HAP-1 (cell line): ENCODE results near the gene TAF6.

Experiments used
- DNase-seq, 2 experiments: peaks; one replicate each; pipeline ENCODE4 v3.0.0-alpha.2; 2016 to 2020; ENCODE audit warnings: low spot score in 2 of 2
- H3K27me3 ChIP-seq: fragments of 250-450 bp; sonication (Bioruptor Pico); 2 replicates; pipeline ENCODE4 v1.5.1; 2020; ENCODE audit warnings: low read depth, mild to moderate bottlenecking, moderate library complexity
- H3K36me3 ChIP-seq: fragments of 250-450 bp; sonication (Bioruptor Pico); replicated peaks from 2 replicates; pipeline ENCODE4 v1.5.1; 2020; ENCODE audit warnings: mild to moderate bottlenecking
- H3K4me1 ChIP-seq: fragments of 250-450 bp; sonication (Bioruptor Pico); 2 replicates; pipeline ENCODE4 v1.5.1; 2020; ENCODE audit warnings: mild to moderate bottlenecking
- H3K4me3 ChIP-seq: fragments of 250-450 bp; sonication (Bioruptor Pico); 2 replicates; pipeline ENCODE4 v1.5.1; 2020; ENCODE audit warnings: mild to moderate bottlenecking, moderate library complexity
- H3K9me3 ChIP-seq: fragments of 250-450 bp; sonication (Bioruptor Pico); 2 replicates; pipeline ENCODE4 v1.5.1; 2020; ENCODE audit warnings: mild to moderate bottlenecking, moderate library complexity
- in situ Hi-C: fragments of 300-500 bp; cut with MboI; formaldehyde crosslinking; loops from 3 replicates; pipeline ENCODE4 v1.14.3; 2020; ENCODE audit warnings: low sequenced_read_pairs, inconsistent platforms, mixed read lengths

TAF6 gene

DNA sequence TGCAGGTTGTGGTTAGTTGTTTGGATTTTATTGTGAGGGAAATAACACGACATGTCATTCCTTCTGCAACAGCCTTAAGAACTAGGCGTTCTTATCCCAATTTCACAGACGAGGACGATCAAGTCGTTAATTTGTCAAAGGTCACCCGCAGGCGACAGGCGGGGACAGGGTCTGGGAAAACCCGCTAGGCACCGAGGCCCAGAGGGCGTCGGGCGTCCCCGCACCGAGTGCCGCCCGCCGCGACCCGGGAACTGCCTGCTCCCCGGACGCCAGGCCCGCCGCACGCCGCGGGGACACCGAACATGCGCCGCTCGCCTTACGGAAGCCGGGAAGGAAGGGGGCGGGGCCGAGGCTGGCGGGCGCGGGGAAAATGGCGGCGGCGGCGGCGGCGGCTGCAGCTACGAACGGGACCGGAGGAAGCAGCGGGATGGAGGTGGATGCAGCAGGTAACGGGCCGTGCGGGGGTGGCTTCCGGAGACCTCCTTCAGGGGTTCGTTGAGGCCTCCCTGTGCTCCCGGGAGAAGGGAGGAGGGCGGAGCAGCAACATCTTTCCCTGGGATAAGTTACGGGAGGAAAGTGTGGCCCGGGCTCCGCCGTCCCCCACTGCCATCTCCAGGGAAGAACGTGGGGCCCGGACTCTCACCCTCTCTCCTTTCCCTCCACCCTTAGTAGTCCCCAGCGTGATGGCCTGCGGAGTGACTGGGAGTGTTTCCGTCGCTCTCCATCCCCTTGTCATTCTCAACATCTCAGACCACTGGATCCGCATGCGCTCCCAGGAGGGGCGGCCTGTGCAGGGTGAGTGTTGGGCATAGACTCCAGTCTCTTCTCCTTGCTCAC, 30.3 kb downstream of the TAF6 start, which contains the start of gene COPS6:
TSS of gene COPS6 (plus strand) at position 349 of the 837 bp plus-strand sequence. CDS start at position 371, 22 bp downstream.
- peak; percentile 53 to 89 for DNase-seq
- in situ Hi-C loops = no loop called here
- no peaks in the 10 kb centered on the region for H3K27me3 ChIP-seq
- peaks cover 5% of the 10 kb centered on the region for H3K4me1 ChIP-seq
- peaks cover 36% of the 10 kb centered on the region for H3K36me3 ChIP-seq
- H3K4me3 ChIP-seq = peak within 1 kb of the TSS; percentile 83
- H3K9me3 ChIP-seq = no peaks in the 10 kb centered on the region

- no peak for DNase-seq
- in situ Hi-C loops = no loop called here
These were observed 31.0 kb downstream of the TAF6 start for GRCh38 chr7:100088095-100088620.

DNA sequence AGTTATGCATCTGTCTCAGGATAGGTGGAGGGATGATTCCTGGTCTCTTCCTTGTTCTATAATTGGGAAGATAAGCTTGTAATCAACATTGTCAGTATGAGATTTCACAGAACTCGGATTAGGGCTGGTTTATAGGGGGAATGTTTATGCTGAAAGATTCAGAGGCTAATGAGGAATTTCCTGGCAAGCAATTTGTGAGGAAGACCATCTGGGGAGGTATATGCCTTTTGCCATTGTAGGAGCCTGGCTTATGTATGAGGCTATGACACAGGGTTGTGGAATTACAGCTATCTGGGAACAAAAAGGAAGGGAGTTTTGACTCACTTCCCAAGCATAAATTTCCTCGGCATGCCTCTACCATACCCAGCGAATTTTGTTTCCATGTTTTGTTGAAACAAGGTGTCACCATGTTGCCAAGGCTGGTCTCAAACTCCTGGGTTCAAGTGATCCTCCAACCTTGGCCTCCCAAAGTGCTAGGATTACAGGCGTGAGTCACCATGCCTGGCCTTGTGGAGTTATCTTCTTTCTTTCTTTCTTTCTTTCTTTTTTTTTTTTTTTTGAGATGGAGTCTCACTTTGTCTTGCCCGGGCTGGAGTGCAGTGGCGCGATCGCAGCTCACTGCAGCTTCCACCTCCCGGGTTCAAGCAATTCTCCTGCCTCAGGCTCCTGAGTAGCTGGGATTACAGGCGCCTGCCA, 32.0 kb downstream of the TAF6 start:
- Histone ChIP-seq H3K4me1 (peaks cover 10% of the 10 kb centered on the region), H3K36me3 (peaks cover 19% of the 10 kb centered on the region), H3K27me3 (no peaks in the 10 kb centered on the region), H3K9me3 (no peaks in the 10 kb centered on the region), H3K4me3 (no peak overlapping the region)
- DNase-seq = no peak
- in situ Hi-C loops = no loop called here

More at GRCh38 chr7:100088095-100088620, 31.0 kb downstream of the TAF6 start:
- Histone ChIP-seq H3K4me1 (peaks cover 5% of the 10 kb centered on the region), H3K9me3 (no peaks in the 10 kb centered on the region), H3K4me3 (peak overlapping the region; percentile 83), H3K36me3 (peaks cover 29% of the 10 kb centered on the region), H3K27me3 (no peaks in the 10 kb centered on the region)

GRCh38 chr7:100085515-100085914, 33.6 kb downstream of the TAF6 start:
- in situ Hi-C loops = no loop called here
- peaks cover 13% of the 10 kb centered on the region for H3K4me1 ChIP-seq
- peaks cover 5% of the 10 kb centered on the region for H3K36me3 ChIP-seq
- no peak overlapping the region for H3K4me3 ChIP-seq
- no peaks in the 10 kb centered on the region for H3K9me3 ChIP-seq
- DNase-seq = no peak
- H3K27me3 ChIP-seq = no peaks in the 10 kb centered on the region

GRCh38 chr7:100082978-100083377, 36.2 kb downstream of the TAF6 start:
- in situ Hi-C loops = no loop called here
- no peak overlapping the region for H3K4me3 ChIP-seq
- H3K4me1 ChIP-seq = peaks cover 13% of the 10 kb centered on the region
- H3K9me3 ChIP-seq = no peaks in the 10 kb centered on the region
- no peaks in the 10 kb centered on the region for H3K27me3 ChIP-seq
- DNase-seq = no peak
- H3K36me3 ChIP-seq = peaks cover 22% of the 10 kb centered on the region

DNA sequence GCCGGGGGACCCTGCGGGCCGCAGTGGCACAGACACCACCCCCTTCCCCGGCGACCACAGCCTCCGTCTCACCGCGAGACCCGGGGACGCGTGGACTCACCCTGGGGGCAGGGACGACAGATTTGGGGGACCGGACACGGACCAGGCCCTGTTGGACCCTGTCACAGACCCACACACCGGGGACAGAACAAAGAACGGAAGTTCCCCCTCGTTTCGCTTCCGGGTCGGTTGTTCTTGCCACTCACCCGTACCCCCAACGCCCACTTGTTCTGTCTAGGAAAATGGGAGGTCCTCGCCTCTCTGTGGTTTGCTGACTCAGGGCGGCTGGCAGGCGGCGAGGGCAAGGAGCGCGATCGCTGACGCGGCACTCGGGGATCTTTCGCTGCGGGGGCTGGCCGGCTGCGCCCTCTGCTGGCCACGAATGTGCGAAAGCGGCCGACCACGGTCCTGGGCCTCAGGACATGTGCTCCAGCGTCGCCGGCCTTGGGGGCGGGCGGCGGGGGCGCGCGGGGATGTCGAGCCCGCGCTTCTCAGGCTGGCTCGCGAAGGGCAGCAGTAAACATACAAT, 37.5 kb downstream of the TAF6 start, which contains the start of gene ZNF3:
TSS of gene ZNF3 (minus strand) at position 189 of the 568 bp plus-strand sequence. CDS start 4,366 bp downstream, outside the sequence.
- peaks cover 13% of the 10 kb centered on the region for H3K4me1 ChIP-seq
- peak within 1 kb of the TSS; percentile 96 for H3K4me3 ChIP-seq
- H3K36me3 ChIP-seq = peaks cover 36% of the 10 kb centered on the region
- no peaks in the 10 kb centered on the region for H3K9me3 ChIP-seq
- peak; percentile 97 to 98 for DNase-seq
- no peaks in the 10 kb centered on the region for H3K27me3 ChIP-seq
- in situ Hi-C loops = no loop called here

DNA sequence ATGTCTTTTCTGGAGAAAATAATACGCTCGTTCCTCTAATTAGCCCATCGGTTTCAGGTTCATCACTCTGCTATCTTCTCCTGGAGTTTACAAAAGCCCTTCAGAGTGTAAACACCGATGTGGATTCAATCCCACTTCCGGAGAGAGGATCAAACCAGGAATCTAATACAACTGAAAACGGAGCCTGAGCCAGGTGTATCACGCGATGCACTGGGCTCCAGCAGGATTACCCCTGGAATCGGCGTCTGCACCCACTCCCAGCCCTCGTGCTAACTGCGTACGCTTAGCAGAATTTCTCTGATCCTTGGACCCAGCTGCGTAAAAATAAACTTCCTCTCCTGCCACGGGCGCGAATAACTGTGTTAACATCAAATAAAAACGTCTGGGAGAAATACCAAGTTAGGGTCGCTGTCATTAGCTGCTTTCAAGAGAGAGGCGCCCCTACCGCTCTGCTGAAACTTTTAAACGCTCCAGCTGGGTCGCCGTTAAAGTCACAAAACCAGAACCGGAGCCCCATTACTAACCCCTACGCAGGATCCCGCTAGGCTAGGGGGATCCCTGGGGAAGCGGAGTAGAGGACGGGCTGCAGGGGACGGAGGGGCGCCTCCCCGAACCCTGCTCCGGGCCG, 38.1 kb downstream of the TAF6 start:
- H3K27me3 ChIP-seq = no peaks in the 10 kb centered on the region
- peak overlapping the region; percentile 96 for H3K4me3 ChIP-seq
- H3K4me1 ChIP-seq = peaks cover 13% of the 10 kb centered on the region
- peaks cover 42% of the 10 kb centered on the region for H3K36me3 ChIP-seq
- DNase-seq = no peak
- H3K9me3 ChIP-seq = no peaks in the 10 kb centered on the region
- in situ Hi-C loops = no loop called here

DNA sequence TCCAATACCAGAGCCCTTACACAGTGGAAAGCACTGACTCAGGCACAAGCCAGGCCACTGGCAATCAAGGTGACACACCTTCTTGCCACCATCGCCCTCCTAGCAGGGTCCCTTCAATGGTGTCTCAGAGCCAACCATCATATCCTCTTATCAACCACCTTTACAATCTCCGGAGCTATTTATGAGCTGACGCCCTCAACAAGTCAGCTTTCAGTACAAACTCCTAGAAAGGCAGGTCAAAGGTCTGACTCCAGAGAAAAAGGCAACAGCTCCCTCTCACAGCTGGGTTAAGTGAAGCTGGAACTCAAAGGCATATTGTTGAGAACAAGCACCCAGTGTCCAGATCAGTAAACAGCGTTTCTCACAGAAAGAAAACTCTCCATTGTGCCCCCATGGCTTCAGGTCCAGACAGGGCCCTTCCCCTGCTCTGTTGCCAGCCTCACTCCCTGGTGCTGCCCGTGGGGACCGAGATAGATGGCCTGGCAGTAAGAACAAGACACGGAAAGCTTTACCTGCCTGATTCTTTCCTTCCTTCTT, 40.1 kb downstream of the TAF6 start:
- no peak overlapping the region for H3K4me3 ChIP-seq

GRCh38 chr7:100077205-100077604, 42.0 kb downstream of the TAF6 start:
- Histone ChIP-seq H3K9me3 (peaks cover 7% of the 10 kb centered on the region), H3K4me1 (peaks cover 8% of the 10 kb centered on the region), H3K36me3 (peaks cover 80% of the 10 kb centered on the region), H3K4me3 (no peak overlapping the region), H3K27me3 (no peaks in the 10 kb centered on the region)
- in situ Hi-C loops = no loop called here
- DNase-seq = no peak

More for the DNA sequence above, 40.1 kb downstream of the TAF6 start:
- H3K4me1 ChIP-seq = peaks cover 13% of the 10 kb centered on the region
- peaks cover 61% of the 10 kb centered on the region for H3K36me3 ChIP-seq
- in situ Hi-C loops = no loop called here
- H3K27me3 ChIP-seq = no peaks in the 10 kb centered on the region
- H3K9me3 ChIP-seq = no peaks in the 10 kb centered on the region; the same call in 1 of the 2 replicates
- DNase-seq = no peak

DNA sequence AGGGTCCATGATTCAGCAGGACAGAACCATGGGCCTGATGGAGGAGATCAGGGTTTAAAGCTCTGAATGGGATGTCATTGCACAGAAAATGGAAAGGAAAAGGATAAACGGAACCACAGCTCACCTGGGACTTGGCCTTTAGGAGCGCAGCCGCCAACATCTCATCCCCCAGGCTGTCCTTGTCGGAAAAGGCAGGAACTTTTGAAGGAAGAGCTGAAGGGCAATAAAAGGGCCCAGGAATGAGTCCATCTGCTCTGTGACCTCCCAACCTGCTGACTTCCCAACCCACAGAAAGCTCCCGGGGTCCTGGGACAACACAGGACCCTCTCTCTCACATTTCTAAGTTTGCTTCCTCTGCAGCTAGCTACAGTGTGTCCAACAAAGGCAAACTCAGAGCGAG, 43.7 kb downstream of the TAF6 start:
- H3K4me3 ChIP-seq = no peak overlapping the region
- no peaks in the 10 kb centered on the region for H3K27me3 ChIP-seq
- H3K36me3 ChIP-seq = peaks cover 95% of the 10 kb centered on the region
- peaks cover 5% of the 10 kb centered on the region for H3K4me1 ChIP-seq
- in situ Hi-C loops = no loop called here
- DNase-seq = no peak
- peaks cover 25% of the 10 kb centered on the region for H3K9me3 ChIP-seq

DNA sequence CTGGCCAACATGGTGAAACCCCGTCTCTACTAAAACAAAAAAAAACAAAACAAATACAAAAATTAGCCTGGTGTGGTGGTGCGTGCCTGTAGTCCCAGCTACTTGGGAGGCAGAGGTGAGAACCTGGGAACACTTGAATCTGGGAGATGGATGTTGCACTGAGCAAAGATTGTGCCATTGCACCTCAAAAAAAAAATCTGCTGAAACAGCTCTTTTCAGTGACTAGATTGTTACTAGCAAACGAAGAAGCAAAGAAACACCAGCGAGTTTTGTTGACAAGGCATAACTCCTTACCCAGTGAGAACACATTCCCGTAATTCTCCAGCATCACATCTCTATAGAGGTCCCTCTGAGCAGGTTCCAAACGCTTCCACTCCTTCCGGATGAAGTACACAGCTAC, 44.3 kb downstream of the TAF6 start:
- no peak for DNase-seq
- Histone ChIP-seq H3K36me3 (peaks cover 98% of the 10 kb centered on the region), H3K27me3 (no peaks in the 10 kb centered on the region), H3K9me3 (peaks cover 28% of the 10 kb centered on the region), H3K4me1 (peaks cover under 1% of the 10 kb centered on the region), H3K4me3 (no peak overlapping the region)
- in situ Hi-C loops = no loop called here

DNA sequence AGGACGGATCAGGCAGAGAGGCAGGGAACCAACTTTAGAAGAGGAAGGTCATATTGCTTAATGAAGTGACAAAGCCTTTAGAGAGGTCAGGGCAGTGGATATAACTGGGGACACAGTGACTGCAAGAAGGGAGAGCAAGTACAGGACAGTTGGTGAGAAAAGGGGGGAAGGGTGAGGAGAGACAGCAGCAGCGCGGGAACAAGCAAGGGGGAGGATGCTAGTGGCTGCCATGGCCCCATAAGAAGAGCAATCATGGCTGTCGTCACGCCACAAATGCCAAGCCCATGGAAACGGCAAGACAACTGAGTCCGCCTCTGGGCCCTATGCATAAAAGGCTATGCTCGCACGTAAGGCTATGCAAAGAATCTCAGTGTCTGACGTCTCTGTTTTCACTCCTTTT, 46.7 kb downstream of the TAF6 start:
- in situ Hi-C loops = no loop called here
- H3K9me3 ChIP-seq = peaks cover 28% of the 10 kb centered on the region

More for the DNA sequence above, 46.7 kb downstream of the TAF6 start:
- Histone ChIP-seq H3K4me1 (no peaks in the 10 kb centered on the region), H3K36me3 (peaks cover 83% of the 10 kb centered on the region), H3K4me3 (no peak overlapping the region), H3K27me3 (no peaks in the 10 kb centered on the region)
- DNase-seq = no peak
